ENCODE results near the gene PRDX2.

The PRDX2 gene

GRCh38 chr19:12840091-12841079 is 38.8 kb upstream of the PRDX2 start:
- TF ChIP-seq CTCF (IDR thresholded peaks at IDR 0.05), result no peak
- Histone ChIP-seq H3K27ac (no peak overlapping the region), H3K4me3 (peak overlapping the region; percentile 1)
- no peak for DNase-seq (ENCODE audit: low spot score)

- TF ChIP-seq CTCF (IDR thresholded peaks at IDR 0.05), result no peak
- no peak for DNase-seq (ENCODE audit: low spot score)
- Histone ChIP-seq H3K27ac (no peak overlapping the region), H3K4me3 (peak overlapping the region; percentile 54)
Observed at GRCh38 chr19:12838886-12839756, 37.5 kb upstream of the PRDX2 start.

GRCh38 chr19:12838182-12838885 is 36.7 kb upstream of the PRDX2 start, which contains the start of gene MAST1:
Gene MAST1 (plus strand): TSS chr19:12838515. CDS start chr19:12838573, 58 bp downstream.
- Histone ChIP-seq H3K4me3 (peak within 1 kb of the TSS; percentile 54), H3K27ac (no peak within 1 kb of the TSS)
- no peak for DNase-seq (ENCODE audit: low spot score)
- TF ChIP-seq CTCF (IDR thresholded peaks at IDR 0.05), result no peak

- Histone ChIP-seq H3K4me3 (no peak overlapping the region), H3K27ac (no peak overlapping the region)
- TF ChIP-seq CTCF (IDR thresholded peaks at IDR 0.05), result no peak
- no peak for DNase-seq (ENCODE audit: low spot score)
Observed at GRCh38 chr19:12837225-12837624, 35.6 kb upstream of the PRDX2 start.

- no peak for TF ChIP-seq CTCF (IDR thresholded peaks at IDR 0.05)
- Histone ChIP-seq H3K4me3 (no peak overlapping the region), H3K27ac (no peak overlapping the region)
- no peak for DNase-seq (ENCODE audit: low spot score)
Observed at GRCh38 chr19:12836529-12836863, 34.9 kb upstream of the PRDX2 start.

GRCh38 chr19:12834976-12835757 is 33.6 kb upstream of the PRDX2 start:
- no peak overlapping the region for H3K4me3 ChIP-seq
- DNase-seq (ENCODE audit: low spot score), result no peak
- no peak for TF ChIP-seq CTCF (IDR thresholded peaks at IDR 0.05)

More at GRCh38 chr19:12834976-12835757, 33.6 kb upstream of the PRDX2 start:
- H3K27ac ChIP-seq, result no peak overlapping the region
